HG03571 (cell line): ENCODE measurements around the gene CLECL1.

Experiments
- ATAC-seq: cut with Tn5 transposase; IDR thresholded peaks from one replicate; pipeline ENCODE4 v1.9.1; 2021; ENCODE audit not compliant: unreplicated experiment

The CLECL1 gene

DNA sequence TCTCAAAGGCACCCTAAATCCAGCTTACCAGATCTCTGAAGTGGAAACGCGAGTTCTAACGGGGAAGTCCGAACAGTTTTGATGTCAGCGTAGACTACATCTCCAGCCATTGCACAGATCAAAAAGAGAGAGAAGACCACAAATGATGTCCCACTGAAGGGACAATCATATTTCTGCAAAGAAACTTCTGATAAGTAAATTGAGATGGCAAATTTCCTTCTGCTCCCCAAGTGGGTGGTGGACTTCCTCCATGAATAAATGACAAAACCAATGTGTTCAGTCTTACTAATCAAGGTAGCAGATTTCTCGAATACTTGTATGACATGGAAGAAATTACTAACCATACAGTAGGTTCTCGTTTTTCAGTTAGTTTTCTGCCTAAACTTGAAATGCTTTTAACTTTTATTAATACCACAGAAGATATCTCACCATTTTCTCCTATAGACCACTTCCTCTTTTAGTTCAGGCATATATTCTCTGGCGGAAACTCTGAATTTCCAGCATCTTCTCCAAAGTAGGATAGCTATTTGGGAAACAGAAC is at the start of gene CLECL1:
TSS of gene CLECL1 (minus strand) at position 177 of the 541 bp plus-strand sequence.
- peak; percentile 33 for ATAC-seq

DNA sequence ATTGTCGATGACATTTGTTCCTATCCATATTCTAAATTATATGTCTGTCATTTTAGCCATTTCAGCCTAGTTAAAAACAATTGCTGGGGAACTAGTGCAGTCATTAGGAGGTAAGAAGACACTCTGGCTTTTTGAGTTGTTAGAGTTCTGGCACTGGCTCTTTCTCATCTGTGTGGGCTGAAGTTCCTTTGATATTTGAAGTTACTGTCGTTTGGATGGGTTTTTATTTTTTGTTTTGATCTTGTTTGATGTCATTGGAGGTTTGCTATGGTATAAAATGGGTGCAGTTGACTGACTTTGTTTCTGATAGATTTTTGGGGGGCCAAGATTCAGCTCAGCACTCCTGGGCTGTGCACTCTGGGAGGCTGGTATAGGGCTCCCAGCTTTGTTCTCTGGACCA is 48.5 kb upstream of the CLECL1 start:
- no peak for ATAC-seq

DNA sequence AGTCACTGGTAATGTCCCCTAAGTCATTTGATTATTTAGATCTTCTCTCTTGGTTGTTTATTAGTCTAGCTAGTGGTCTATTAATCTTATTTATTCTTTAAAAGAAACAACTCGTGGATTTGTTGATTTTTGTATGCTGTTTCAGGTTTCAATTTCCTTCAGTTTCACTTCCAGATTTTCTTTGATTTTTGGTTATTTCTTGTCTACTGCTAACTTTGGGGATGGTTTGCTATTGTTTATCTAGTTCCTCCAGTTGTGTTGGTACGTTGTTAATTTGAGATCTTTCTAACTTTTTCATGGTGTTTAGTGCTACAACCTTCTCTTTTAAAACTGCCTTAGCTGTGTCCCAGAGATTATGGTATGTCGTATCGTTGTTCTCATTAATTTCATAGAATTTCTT is 46.3 kb upstream of the CLECL1 start:
- no peak for ATAC-seq

- no peak for ATAC-seq
Observed at GRCh38 chr12:9776781-9777180, 43.9 kb upstream of the CLECL1 start.

DNA sequence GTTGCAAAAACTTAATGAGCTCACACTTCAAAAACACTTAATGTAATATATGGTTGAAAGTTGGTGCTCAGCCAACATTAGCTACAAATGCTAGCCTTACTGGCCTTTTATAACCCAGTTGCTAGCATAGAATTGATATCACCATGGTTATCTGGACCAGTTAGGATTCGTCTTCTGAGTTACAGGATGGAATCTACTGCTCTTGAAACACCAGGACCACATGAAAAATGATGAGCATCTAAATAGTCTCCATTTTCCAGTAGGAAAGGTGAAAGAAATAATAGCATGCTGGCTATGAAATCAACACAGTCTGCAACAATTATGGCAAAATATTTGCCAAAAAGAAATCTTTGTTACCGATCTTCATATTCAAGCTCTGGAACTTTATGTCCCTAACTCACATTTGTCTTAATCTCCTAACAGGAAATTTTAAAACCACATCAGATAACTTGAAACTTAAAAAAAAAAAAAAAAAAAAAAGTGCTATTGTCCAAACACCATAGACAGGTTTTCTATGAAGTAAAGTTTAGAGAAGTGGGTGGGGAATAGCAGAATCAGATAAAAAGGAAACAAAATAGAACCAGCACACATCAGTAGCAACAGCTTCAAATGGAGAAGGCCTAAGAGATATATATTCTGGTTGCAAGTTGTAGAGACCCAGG is 40.5 kb upstream of the CLECL1 start:
- ATAC-seq = no peak

DNA sequence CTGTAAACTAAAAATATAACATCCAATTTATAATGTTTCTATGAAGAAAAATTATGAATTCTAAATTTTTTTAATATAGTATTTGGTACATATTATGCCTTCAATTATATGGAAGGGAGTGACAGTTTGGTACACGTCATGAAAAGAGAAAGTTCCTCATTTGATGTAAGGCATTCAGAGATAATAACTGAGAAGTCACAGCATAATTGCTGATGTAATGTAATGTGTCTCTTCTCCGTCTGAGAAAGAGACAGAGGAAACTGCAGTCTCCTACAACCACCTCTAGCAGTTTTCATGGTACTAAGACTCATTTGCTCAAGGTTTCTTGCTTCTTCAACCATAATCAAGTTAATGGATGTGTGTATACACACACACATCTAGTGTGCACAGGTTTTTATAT is 30.1 kb upstream of the CLECL1 start:
- ATAC-seq = no peak

DNA sequence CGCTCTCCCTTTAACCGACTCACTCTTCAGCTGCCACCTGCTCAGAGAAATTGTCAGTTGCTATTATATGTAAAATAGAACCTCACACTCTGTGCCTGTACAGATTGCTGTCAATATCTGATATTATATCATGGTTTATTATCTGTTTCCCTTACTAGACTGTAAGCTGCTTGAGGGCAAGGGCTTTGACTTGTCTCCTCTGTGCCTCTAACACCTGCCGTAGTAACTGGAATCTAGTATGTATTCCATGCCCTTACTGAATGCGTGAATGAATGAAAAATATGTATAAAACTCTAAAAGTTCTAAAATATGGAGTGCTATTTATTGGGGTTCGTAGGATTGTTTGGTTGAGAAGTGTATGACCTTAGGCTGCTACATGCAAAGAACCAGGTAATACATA is 29.5 kb upstream of the CLECL1 start:
- no peak for ATAC-seq

DNA sequence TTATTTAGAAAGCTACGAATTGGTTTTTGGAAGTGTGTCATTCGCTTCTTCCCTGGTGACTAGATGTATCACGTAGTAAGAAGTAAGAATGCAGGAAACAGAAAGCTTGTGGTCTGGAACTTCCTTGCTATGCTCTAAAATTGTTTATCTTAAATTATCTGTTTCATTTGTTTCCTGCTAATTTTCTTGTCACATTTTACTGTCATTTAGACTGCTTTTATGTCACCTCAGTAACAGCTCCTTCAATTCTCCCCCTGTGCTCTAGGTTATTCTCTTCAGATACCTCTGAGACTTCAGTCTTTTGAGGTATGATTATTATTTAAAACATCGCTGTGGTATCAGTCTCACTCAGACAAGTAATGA is 28.5 kb upstream of the CLECL1 start:
- no peak for ATAC-seq

GRCh38 chr12:9760699-9761418 is 28.0 kb upstream of the CLECL1 start, which contains the start of gene CD69:
TSS of gene CD69 (minus strand) at chr12:9760901. CDS start at chr12:9760820, 81 bp downstream.
- ATAC-seq = peak; percentile 30

GRCh38 chr12:9760120-9760519 is 27.2 kb upstream of the CLECL1 start:
- ATAC-seq = no peak

- no peak for ATAC-seq
Observed at GRCh38 chr12:9759694-9760093, 26.8 kb upstream of the CLECL1 start.

DNA sequence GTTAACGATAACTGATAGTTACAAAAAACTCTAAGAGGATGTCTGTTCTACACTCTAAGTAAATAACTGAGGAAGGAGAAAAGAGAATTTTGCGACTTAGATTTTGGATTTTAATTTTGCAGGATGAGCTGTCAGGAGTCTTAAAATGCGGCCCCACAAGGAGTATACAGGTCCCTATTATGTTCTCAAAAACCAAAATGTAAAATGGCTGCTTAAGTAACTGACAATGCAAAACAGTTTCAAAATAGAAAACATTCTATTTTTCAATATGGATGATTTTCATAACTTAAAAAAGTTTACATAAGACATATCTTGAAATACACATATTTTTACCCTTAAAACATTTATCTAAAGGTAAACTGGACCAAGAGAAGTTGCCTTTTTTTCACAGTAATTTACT is 25.2 kb upstream of the CLECL1 start:
- no peak for ATAC-seq

DNA sequence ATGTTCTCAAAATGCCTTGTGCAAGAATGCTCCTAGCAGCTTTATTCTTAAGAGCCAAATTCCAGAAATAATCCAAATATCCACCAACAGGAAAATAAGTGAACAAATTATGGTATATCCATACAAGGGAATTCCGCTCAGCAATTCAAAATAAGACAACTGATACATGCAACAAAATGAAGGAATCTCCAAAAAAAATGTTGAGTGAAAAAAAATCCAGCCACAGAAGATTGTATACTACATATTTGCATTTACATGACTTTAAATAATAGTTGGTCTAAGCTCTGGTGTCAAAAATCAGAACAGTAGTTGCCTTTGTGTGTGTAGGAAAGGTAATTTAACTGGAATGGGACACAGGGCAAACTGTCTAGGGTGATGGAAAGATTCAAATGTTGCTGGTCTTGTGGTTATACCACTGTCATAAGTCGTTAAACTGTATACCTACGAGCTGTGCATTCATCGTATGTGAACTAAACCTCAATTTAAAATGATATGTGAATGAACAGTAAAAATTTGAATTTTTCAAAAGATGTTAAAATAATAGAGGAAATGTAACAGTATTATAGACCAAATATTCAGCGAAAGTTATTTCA is 24.6 kb upstream of the CLECL1 start:
- ATAC-seq = no peak

DNA sequence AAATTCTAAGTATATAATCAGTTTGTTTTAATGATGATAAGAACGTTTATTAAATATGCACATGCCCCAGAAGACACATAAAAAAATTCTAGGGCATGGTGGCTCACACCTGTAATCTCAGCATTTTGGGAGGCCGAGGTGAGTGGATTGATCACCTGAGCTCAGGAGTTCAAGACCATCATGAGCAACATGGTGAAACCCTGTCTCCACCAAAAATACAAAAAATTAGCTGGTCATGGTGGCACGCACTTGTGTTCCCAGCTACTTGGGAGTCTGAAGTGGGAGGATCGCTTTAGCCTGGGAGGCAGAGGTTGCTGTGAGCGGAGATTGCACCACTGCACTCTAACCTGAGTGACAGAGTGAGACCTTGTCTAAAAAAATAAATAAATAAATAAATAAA is 23.8 kb upstream of the CLECL1 start:
- ATAC-seq = no peak

DNA sequence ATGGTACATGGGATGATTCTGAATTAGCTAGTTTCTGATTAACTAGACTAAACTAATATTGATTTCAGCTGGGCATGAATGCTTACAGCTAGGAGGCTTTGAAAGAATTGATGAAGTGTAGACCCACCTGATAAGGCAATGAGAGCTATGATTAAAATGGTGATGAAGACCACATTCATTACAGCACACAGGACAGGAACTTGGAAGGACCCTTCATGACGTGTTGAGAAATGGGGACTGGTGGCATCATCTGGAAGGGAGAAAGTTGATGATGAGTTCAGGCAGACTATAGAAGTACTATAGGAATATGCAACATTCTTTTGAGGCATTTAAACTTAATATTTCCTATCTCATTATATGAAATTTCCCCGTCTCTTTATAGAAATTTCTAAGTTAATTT is 23.3 kb upstream of the CLECL1 start:
- no peak for ATAC-seq

DNA sequence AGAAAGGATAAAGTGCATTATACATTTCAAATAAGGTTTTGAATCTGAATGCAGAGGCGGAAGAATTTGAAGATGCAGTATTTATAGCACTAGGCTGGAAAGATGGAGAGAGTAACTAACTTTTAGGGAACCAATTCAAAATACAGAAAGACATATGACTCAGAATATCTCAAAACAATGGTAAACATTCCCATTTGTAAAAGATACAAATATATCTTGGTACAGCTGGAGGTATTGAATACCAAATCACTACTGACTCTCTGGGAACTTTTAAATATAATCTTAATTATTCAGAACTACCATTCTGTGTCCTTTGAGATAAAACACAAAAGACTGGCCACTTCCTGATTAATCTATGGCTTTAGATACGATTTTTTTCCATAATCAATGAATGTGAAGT is 22.7 kb upstream of the CLECL1 start:
- ATAC-seq = no peak

- no peak for ATAC-seq
Observed at GRCh38 chr12:9755035-9755434, 22.1 kb upstream of the CLECL1 start.

DNA sequence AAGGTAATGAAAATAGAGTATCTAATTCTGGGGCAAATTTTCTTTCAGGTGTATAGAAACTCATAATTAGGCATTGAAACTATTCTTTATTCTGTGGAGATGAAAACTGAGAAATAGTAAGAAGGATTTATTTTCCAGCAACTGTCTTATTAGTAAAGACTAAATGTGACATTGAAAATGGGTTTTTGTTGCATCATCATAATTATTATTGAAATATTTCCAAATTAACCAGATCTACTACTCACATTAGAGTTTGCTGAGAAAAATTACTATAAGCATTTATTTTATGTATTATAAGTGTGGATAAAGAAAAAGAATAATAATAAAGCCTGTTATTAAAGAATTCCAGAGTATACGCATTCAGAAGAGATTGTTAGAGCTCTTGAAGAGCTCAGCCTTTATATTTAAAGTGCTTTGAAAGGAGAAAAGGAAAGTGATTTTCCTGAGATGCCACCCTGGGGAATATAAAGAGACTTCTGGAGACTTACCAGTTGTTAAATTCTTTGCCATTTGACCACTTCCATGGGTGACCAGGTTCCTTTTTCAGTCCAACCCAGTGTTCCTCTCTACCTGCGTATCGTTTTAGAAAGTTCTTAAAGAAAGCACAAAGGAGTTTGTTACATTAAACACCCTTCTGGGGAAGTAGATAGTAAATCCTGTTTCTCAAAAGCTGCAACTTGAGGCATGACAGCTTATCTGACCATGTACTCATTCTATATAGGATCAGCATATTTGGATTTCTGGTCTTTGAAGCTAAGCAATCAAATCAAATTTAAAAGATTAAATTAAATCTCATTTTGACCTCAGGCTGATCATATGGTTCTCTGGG is 21.4 kb upstream of the CLECL1 start:
- ATAC-seq = no peak

GRCh38 chr12:9753498-9753897 is 20.6 kb upstream of the CLECL1 start:
- no peak for ATAC-seq

- ATAC-seq = no peak
Observed at GRCh38 chr12:9753073-9753472, 20.2 kb upstream of the CLECL1 start.
